SK-N-SH (cell line): ENCODE data around the gene TMEM59. TPM values are rescaled to one million over a fixed set of nuclear protein-coding genes. Genes with fewer than 3 reads are reported as not detected.

Source experiments
- CHD2 ChIP-seq: fragments of 150-350 bp; IDR thresholded peaks from 2 replicates; pipeline ENCODE4 v1.6.1; 2018; ENCODE audit warnings: low read length; ENCODE audit not compliant: partially characterized antibody
- FOXJ3 ChIP-seq: sonication (generic); formaldehyde crosslinking; IDR thresholded peaks from 2 replicates; pipeline ENCODE4 v1.5.1; 2020; ENCODE audit warnings: mild to moderate bottlenecking, missing genetic modification reagents
- GABPA ChIP-seq: IDR thresholded peaks from 2 replicates; pipeline ENCODE4 v1.4.0; 2012; ENCODE audit warnings: low read depth, mild to moderate bottlenecking
- NRF1 ChIP-seq: IDR thresholded peaks from 2 replicates; pipeline ENCODE4 v1.6.1; 2012; ENCODE audit warnings: low read depth, mild to moderate bottlenecking, low read length
- TAF1 ChIP-seq: IDR thresholded peaks from 2 replicates; pipeline ENCODE4 v1.6.1; 2012; ENCODE audit warnings: low read depth, mild to moderate bottlenecking, low read length, moderate library complexity, borderline replicate concordance
- polyA plus RNA-seq, 3 experiments: library from polyadenylated mRNA; depleted of rRNA; stranded (reverse); fragments of >200 nt; gene quantifications; 2 replicates each; pipeline ENCODE4 v1.2.3, GENCODE V29; 2012
- small RNA-seq, 7 experiments: library from RNA; depleted of rRNA; stranded (forward); fragments of <200 nt; gene quantifications; one replicate each; pipeline ENCODE3, GENCODE V24; 2012
- TF ChIP-seq, protein P1 (sequence below): IDR thresholded peaks from 2 replicates; pipeline ENCODE4; 2012
- TF ChIP-seq, protein P2 (sequence below): fragments of 150-350 bp; IDR thresholded peaks from 2 replicates; pipeline ENCODE4 v1.6.1; 2016; ENCODE audit warnings: mild to moderate bottlenecking, low read depth, low read length

Gene TMEM59
- polyA plus RNA-seq, 1 of the 3 experiments (the other 2 are of a cell fraction): 249 TPM

DNA sequence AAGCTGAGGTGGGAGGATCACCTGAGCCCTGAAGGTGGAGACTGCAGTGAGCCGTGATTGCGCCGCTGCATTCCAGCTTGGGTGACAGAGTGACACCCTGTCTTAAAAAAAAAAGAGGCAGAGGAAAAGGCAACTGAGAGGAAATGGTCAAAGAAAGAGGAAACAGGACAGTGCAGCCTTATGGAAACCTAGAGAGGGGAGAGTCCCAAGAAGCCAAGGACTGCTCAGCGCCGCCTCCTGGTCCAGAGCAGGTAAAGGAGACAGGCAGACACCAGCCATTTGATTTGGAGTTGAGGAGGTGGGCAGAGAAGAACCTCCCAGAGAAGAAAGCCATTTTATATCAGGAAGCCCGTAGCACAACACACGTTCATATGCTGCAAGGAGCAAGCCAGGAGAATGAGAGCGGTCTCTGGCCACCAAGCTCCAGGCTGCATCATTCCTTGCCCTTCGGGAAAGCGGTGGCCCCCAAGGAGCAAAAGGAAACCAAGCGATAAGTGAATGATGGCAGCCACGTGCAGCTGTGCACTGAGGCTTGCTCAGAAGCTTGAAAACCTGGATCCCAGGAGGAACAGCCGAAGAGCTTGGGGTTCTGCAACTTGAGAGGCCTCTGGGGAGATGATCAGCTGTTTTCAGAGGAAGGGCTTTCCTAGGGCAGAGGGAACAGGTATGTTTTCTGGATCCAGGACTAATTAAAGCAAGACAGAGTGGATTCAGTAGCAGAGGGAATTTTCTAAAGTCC is 73.1 kb downstream of the TMEM59 start (continued):
- TF ChIP-seq, protein P1, sequence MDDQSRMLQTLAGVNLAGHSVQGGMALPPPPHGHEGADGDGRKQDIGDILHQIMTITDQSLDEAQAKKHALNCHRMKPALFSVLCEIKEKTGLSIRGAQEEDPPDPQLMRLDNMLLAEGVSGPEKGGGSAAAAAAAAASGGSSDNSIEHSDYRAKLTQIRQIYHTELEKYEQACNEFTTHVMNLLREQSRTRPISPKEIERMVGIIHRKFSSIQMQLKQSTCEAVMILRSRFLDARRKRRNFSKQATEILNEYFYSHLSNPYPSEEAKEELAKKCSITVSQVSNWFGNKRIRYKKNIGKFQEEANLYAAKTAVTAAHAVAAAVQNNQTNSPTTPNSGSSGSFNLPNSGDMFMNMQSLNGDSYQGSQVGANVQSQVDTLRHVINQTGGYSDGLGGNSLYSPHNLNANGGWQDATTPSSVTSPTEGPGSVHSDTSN: no peak
- TF ChIP-seq NRF1: no peak
- TF ChIP-seq TAF1: no peak
- TF ChIP-seq, protein P2, sequence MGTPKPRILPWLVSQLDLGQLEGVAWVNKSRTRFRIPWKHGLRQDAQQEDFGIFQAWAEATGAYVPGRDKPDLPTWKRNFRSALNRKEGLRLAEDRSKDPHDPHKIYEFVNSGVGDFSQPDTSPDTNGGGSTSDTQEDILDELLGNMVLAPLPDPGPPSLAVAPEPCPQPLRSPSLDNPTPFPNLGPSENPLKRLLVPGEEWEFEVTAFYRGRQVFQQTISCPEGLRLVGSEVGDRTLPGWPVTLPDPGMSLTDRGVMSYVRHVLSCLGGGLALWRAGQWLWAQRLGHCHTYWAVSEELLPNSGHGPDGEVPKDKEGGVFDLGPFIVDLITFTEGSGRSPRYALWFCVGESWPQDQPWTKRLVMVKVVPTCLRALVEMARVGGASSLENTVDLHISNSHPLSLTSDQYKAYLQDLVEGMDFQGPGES: no peak
- no peak for TF ChIP-seq FOXJ3
- TF ChIP-seq GABPA: no peak
- no peak for TF ChIP-seq CHD2

Small RNAs within 50 kb of the gene (small RNA-seq; reads per million reads assigned to genes)
- gene AL353898.1 (0 reads per million in 7 experiments), gene AL353898.2 (0 reads per million in 7 experiments)

Other genes starting within 250 kb of the TMEM59 start
- 11.5 and 14.6 TPM in 2 replicates for gene NDC1, start 214.9 kb downstream of the TMEM59 start, polyA plus RNA-seq (2012; rRNA removed)
- gene YIPF1, start 163.4 kb downstream of the TMEM59 start, polyA plus RNA-seq (2012; rRNA removed): 23.1 and 31.7 TPM in 2 replicates
- gene DIO1, start 159.0 kb downstream of the TMEM59 start, polyA plus RNA-seq (2012; rRNA removed): not detected in 2 replicates
- gene IFT25, start 107.5 kb downstream of the TMEM59 start, polyA plus RNA-seq (2012; rRNA removed): 25.7 TPM in 2 replicates
- gene LRRC42, start 106.9 kb downstream of the TMEM59 start, polyA plus RNA-seq (2012; rRNA removed): 35.0 and 40.9 TPM in 2 replicates
- gene LDLRAD1, start 35.0 kb downstream of the TMEM59 start, polyA plus RNA-seq (2012; rRNA removed): not detected in 2 replicates
- 4.7 and 5.5 TPM in 2 replicates for gene TCEANC2, start 404 bp upstream of the TMEM59 start, polyA plus RNA-seq (2012; rRNA removed)
- not detected in 2 replicates for gene CDCP2, start 99.8 kb upstream of the TMEM59 start, polyA plus RNA-seq (2012; rRNA removed)
- gene CYB5RL, start 146.8 kb upstream of the TMEM59 start, polyA plus RNA-seq (2012; rRNA removed): 3.3 and 4.7 TPM in 2 replicates
- 10.1 and 11.3 TPM in 2 replicates for gene MRPL37, start 147.0 kb upstream of the TMEM59 start, polyA plus RNA-seq (2012; rRNA removed)